GM10248 (cell line): ENCODE results near the gene EFCAB13.
"Not testable (repeated sequence)": the region's sequence is repeated elsewhere in the genome, so short reads cannot be mapped to it uniquely, and the experiment has no call there.

Source experiments
- CTCF ChIA-PET: fragments of 300-600 bp; sonication (Branson Sonifier 250); formaldehyde crosslinking; extraction: SDS; loops from one replicate; lab custom pipeline; 2021; ENCODE audit warnings: antibody characterized with exemption; lab: Yijun Ruan, JAX
- POLR2A ChIA-PET: fragments of 350-650 bp; sonication (Branson Sonifier 250); formaldehyde crosslinking; extraction: SDS; loops from one replicate; lab custom pipeline; 2020; ENCODE audit warnings: antibody characterized with exemption; lab: Yijun Ruan, JAX
- DNase-seq: peaks from one replicate; pipeline ENCODE4 v3.0.0; 2012; ENCODE audit errors: extremely low spot score
- CTCF ChIP-seq: IDR thresholded peaks from 2 replicates; pipeline ENCODE4 v1.5.1; 2012; ENCODE audit warnings: mild to moderate bottlenecking, low read depth; ENCODE audit errors: extremely low read depth, missing control alignments, control extremely low read depth

The EFCAB13 gene

GRCh38 chr17:47401100-47401499 is 77.3 kb downstream of the EFCAB13 start:
- no peak for DNase-seq
- ChIA-PET POLR2A (no interaction called here), CTCF (interaction anchor here (0.7 to 1.6 kb wide), 7 partner anchors 10 to 215 kb away, joined by 3 to 5 read pairs (median 3); no protein-coding TSS in a partner anchor)
- no peak for TF ChIP-seq CTCF

- POLR2A ChIA-PET = no interaction called here
- TF ChIP-seq CTCF = no peak
- no peak for DNase-seq
- CTCF ChIA-PET = no interaction called here
Measured at GRCh38 chr17:47404006-47404405, 80.3 kb downstream of the EFCAB13 start.

DNA sequence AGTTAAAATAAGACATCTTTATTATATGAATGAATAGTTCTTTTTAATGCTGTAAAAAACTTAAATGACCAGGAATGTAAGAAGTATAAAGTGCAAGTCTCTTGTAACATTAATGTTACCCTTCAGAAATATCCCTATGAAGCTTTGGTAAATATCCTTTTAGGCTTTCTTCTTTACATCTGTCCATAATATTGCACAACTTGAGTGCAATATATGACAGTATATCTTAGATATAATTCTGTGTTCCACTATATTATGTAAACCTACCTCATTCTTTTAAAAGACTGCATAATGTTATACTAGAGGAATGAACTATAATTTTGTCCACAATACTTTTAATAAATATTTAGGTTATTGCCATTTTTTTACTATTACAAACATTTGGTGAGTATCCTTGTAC is 81.1 kb downstream of the EFCAB13 start:
- POLR2A ChIA-PET = no interaction called here
- DNase-seq = no peak
- CTCF ChIA-PET = no interaction called here
- no peak for TF ChIP-seq CTCF

DNA sequence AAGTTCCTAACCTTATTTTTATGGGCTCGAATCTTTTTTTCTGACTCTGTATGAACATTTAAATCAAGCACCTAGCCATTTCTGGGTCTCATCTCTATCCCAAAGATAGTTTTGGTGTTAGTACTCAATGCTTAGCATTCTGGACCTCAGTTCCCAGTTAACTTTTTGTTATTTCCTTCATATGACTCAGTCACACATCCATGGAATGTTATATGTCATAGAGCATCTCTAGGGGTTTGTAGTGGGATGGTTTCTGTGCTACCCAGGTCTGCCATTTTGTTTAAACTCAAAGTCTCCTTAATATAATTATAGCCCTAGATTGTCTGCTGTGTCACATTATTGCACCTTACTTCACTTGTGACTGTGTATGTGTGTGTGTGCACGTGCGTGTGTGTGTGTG is 90.1 kb downstream of the EFCAB13 start:
- ChIA-PET CTCF (no interaction called here), POLR2A (no interaction called here)
- TF ChIP-seq CTCF = no peak
- no peak for DNase-seq

GRCh38 chr17:47414612-47415011 is 90.9 kb downstream of the EFCAB13 start:
- ChIA-PET POLR2A (no interaction called here), CTCF (interaction anchor here (1.0 kb wide), 1 partner anchor 15 kb away, joined by 3 read pairs; no protein-coding TSS in a partner anchor)
- DNase-seq = no peak
- TF ChIP-seq CTCF = no peak

DNA sequence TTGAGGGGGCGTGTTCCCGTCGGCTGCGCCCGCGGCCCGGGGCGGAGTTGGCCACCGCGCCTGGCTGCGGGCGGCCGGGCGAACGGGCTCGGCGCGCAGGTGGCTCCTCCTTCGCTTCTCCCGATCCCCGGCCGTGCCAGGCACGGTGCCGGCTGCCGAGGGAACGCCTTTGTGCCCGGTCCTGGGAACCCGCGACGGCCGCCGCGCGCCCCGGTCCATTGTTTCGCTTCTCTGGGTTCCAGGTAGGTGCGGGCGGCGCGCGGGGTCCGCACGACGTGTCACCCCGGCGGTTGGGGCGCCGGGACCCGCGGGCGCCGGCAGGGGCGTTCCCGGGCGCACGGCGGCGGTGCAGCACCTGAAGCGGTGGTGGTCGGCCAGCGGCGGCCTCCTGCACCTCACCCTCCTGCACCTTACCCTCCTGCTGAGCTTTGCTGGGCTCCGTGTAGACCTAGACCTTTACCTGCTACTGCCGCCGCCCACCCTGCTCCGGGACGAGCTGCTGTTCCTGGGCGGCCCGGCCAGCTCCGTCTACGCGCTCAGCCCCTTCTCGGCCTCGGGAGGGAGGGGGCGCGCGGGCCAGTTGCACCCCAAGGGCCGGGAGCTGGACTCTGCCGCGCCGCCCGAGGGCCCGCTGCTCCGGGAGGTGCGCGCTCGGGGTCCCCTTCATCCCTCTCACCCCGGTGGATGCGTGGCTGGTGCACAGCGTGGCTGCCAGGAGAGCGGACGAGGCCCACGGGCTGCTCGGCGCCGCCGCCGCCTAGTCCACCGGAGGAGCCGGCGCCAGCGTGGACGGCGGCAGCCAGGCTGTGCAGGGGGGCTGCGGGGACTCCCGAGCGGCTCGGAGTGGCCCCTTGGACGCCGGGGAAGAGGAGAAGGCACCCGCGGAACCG is 99.9 kb downstream of the EFCAB13 start:
- DNase-seq = peak; percentile 41
- TF ChIP-seq CTCF = no peak
- ChIA-PET CTCF (no interaction called here), POLR2A (no interaction called here)

GRCh38 chr17:47425233-47425632 is 101.5 kb downstream of the EFCAB13 start:
- POLR2A ChIA-PET, DNase-seq, CTCF ChIA-PET: not testable (repeated sequence)

GRCh38 chr17:47425887-47426635 is 102.3 kb downstream of the EFCAB13 start:
- CTCF ChIA-PET, DNase-seq, POLR2A ChIA-PET: not testable (repeated sequence)
